ENCODE results near the gene CRACDL.

CRACDL gene

DNA sequence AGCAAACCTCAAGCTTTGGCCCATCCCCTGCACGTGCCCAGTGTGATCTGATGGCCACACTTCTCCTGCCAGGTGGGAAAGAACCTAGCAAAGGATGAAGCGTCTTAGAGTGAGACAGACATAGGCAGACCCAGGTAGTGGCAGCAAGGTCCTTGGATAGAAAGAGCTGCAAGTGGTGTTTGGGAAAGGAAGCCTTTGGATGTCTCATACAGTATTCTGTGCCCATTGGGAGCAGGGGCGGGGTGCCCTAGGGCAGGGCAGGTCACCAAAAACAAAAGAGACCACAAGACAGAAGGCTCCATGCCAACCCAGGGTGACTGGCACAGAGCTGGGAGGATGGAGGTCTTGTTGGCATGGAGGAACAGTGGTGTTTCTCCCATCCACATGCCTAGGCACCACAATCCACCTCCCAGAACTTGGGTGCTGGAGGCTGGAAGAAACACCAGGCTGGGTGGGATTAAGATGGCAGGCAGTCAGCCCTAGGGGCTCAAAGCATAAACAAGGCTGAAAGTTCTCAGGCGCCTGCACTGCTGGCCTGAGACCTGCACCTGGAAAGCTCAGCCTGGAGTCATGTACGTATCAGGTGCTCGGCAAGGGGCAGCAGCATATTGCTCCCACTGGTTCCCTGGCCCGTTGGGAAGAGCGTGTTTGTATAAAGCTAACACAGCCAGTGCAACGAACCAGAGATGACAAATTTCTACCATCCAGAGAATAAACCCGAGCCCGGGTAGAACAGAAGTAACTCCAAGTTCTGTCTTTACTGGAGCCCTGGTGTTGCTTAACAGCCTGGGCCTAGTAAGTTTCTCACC is 52.9 kb downstream of the CRACDL start:
- Histone ChIP-seq H3K4me3 (replicated peaks; ENCODE audit: insufficient read depth, low read length) (no peak overlapping the region), H3K27me3 (ENCODE audit: insufficient read depth, poor library complexity, severe bottlenecking) (no peaks in the 10 kb centered on the region), H3K27ac (replicated peaks) (no peak overlapping the region)
- no peak for DNase-seq (ENCODE audit: low read depth in 1 of 2, low spot score in 1 of 2)
- TF ChIP-seq CTCF (IDR thresholded peaks at IDR 0.05; ENCODE audit: insufficient read depth, low read length) (no peak), POLR2AphosphoS5 (IDR thresholded peaks at IDR 0.05; ENCODE audit: low read depth) (no peak), GABPA (IDR thresholded peaks at IDR 0.05; ENCODE audit: low read depth) (no peak), SPI1 (IDR thresholded peaks at IDR 0.05; ENCODE audit: borderline replicate concordance, low read depth) (no peak)
- TF ChIP-seq, protein P1, sequence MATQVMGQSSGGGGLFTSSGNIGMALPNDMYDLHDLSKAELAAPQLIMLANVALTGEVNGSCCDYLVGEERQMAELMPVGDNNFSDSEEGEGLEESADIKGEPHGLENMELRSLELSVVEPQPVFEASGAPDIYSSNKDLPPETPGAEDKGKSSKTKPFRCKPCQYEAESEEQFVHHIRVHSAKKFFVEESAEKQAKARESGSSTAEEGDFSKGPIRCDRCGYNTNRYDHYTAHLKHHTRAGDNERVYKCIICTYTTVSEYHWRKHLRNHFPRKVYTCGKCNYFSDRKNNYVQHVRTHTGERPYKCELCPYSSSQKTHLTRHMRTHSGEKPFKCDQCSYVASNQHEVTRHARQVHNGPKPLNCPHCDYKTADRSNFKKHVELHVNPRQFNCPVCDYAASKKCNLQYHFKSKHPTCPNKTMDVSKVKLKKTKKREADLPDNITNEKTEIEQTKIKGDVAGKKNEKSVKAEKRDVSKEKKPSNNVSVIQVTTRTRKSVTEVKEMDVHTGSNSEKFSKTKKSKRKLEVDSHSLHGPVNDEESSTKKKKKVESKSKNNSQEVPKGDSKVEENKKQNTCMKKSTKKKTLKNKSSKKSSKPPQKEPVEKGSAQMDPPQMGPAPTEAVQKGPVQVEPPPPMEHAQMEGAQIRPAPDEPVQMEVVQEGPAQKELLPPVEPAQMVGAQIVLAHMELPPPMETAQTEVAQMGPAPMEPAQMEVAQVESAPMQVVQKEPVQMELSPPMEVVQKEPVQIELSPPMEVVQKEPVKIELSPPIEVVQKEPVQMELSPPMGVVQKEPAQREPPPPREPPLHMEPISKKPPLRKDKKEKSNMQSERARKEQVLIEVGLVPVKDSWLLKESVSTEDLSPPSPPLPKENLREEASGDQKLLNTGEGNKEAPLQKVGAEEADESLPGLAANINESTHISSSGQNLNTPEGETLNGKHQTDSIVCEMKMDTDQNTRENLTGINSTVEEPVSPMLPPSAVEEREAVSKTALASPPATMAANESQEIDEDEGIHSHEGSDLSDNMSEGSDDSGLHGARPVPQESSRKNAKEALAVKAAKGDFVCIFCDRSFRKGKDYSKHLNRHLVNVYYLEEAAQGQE (IDR thresholded peaks at IDR 0.05; ENCODE audit: insufficient replicate concordance, low read depth): no peak

GRCh38 chr2:98882368-98882767 is 53.7 kb downstream of the CRACDL start:
- TF ChIP-seq GABPA (IDR thresholded peaks at IDR 0.05; ENCODE audit: low read depth) (no peak), SPI1 (IDR thresholded peaks at IDR 0.05; ENCODE audit: borderline replicate concordance, low read depth) (no peak), CTCF (IDR thresholded peaks at IDR 0.05; ENCODE audit: insufficient read depth, low read length) (no peak), POLR2AphosphoS5 (IDR thresholded peaks at IDR 0.05; ENCODE audit: low read depth) (no peak)
- TF ChIP-seq, protein P1 (IDR thresholded peaks at IDR 0.05; ENCODE audit: insufficient replicate concordance, low read depth): no peak
- Histone ChIP-seq H3K4me3 (replicated peaks; ENCODE audit: insufficient read depth, low read length) (no peak overlapping the region), H3K27me3 (ENCODE audit: insufficient read depth, poor library complexity, severe bottlenecking) (no peaks in the 10 kb centered on the region), H3K27ac (replicated peaks) (no peak overlapping the region)
- DNase-seq (ENCODE audit: low read depth in 1 of 2, low spot score in 1 of 2): no peak

- Histone ChIP-seq H3K27ac (replicated peaks) (no peak overlapping the region), H3K27me3 (ENCODE audit: insufficient read depth, poor library complexity, severe bottlenecking) (no peaks in the 10 kb centered on the region), H3K4me3 (replicated peaks; ENCODE audit: insufficient read depth, low read length) (no peak overlapping the region)
- TF ChIP-seq CTCF (IDR thresholded peaks at IDR 0.05; ENCODE audit: insufficient read depth, low read length): no peak
- TF ChIP-seq POLR2AphosphoS5 (IDR thresholded peaks at IDR 0.05; ENCODE audit: low read depth): no peak
- no peak for TF ChIP-seq GABPA (IDR thresholded peaks at IDR 0.05; ENCODE audit: low read depth)
- TF ChIP-seq SPI1 (IDR thresholded peaks at IDR 0.05; ENCODE audit: borderline replicate concordance, low read depth): no peak
- TF ChIP-seq, protein P1 (IDR thresholded peaks at IDR 0.05; ENCODE audit: insufficient replicate concordance, low read depth): no peak
- DNase-seq (ENCODE audit: low read depth in 1 of 2, low spot score in 1 of 2): no peak
Observed at GRCh38 chr2:98881153-98881650, 54.8 kb downstream of the CRACDL start.
